ENCODE results near the gene OR2AG2. TPM values are rescaled to one million over a fixed set of nuclear protein-coding genes. Genes with fewer than 3 reads are reported as not detected.
"Not testable (repeated sequence)": the region's sequence is repeated elsewhere in the genome, so short reads cannot be mapped to it uniquely, and the experiment has no call there.

OR2AG2 gene, protein sequence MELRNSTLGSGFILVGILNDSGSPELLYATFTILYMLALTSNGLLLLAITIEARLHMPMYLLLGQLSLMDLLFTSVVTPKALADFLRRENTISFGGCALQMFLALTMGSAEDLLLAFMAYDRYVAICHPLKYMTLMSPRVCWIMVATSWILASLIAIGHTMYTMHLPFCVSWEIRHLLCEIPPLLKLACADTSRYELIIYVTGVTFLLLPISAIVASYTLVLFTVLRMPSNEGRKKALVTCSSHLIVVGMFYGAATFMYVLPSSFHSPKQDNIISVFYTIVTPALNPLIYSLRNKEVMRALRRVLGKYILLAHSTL
- not detected for total RNA-seq
- long read RNA-seq = 0 reads

GRCh38 chr11:6771926-6772893, at the start of gene OR2AG2:
OR2AG2 (minus strand) TSS chr11:6771976; CDS start chr11:6768957, 3,019 bp downstream.
- DNase-seq (no peak), ATAC-seq (ENCODE audit: poor library complexity) (no peak)
- intact Hi-C loops (cut with DNase I) = loop anchor here (10.0 kb wide), 1 partner anchor 57 kb away; no protein-coding TSS in a partner anchor

DNA sequence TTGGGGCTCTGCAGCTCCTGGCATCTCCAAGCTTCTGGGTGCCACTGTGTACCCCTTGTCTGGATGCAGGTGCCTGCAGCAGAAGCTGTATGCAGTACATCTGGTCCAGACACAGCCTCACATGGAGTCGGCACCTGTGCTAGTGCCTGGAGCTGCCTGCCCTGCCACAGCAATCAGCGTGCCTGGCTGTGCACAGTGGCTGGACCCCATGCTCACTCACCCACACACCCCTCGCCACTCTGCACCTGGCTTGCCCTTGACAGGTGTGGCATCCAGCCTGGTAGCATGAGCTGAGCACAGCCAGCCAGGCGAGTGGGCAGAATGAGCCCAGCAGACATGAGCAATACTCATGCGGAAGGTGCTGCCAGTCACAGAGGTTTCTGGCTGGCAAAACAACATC, 47.2 kb upstream of the OR2AG2 start:
- intact Hi-C loops (cut with DNase I) = no loop called here
- DNase-seq (no peak), ATAC-seq (ENCODE audit: poor library complexity) (no peak)

GRCh38 chr11:6817694-6818093, 45.9 kb upstream of the OR2AG2 start:
- intact Hi-C loops (cut with DNase I) = no loop called here
- ATAC-seq (ENCODE audit: poor library complexity) (no peak), DNase-seq (no peak)

- ATAC-seq (ENCODE audit: poor library complexity) (no peak), DNase-seq (no peak)
- intact Hi-C loops (cut with DNase I) = no loop called here
These were observed 41.9 kb upstream of the OR2AG2 start for GRCh38 chr11:6813656-6814055.

DNA sequence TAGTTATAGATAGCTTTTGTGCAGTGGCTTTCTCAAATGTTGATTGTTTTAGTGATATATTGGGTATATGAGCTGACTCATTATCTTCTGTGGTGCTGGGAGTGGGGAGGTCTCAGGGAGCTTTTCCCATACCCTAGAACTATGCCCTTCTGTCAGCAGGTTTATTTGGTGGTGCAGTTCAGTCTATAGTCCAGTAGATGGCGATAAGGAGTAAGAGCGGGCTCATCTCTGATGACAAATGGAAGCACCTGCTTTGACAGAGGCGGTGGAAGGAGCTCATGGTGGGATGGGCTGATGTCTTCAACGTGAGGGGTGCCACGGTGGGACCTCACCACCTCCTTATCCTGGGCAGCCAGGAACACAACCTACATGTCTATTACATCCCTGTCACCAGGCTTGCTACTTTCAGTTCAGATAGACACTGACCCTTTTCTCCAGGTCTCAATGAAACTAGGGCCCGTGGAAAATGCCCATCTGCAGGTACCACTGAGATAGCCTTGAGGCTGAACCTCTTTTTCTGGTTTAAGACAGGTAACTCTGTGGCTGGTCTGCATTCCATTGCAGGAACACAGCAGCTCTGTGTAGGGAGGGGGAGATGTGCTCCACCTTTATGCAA, 40.7 kb upstream of the OR2AG2 start:
- intact Hi-C loops (cut with DNase I) = no loop called here
- ATAC-seq (ENCODE audit: poor library complexity) (peak; percentile 46), DNase-seq (no peak)

GRCh38 chr11:6801075-6801474, 29.3 kb upstream of the OR2AG2 start:
- DNase-seq; intact Hi-C loops (cut with DNase I); ATAC-seq (ENCODE audit: poor library complexity): not testable (repeated sequence)

- intact Hi-C loops (cut with DNase I) = no loop called here
- DNase-seq (no peak), ATAC-seq (ENCODE audit: poor library complexity) (no peak)
These were observed 27.6 kb upstream of the OR2AG2 start, which contains the start of gene OR6A2 for GRCh38 chr11:6799402-6799801. OR6A2 (minus strand) TSS chr11:6799689; CDS start chr11:6795708, 3,981 bp downstream.

GRCh38 chr11:6794639-6795038, 22.9 kb upstream of the OR2AG2 start:
- no peak for DNase-seq
- intact Hi-C loops (cut with DNase I) = no loop called here
- no peak for ATAC-seq (ENCODE audit: poor library complexity)

- intact Hi-C loops (cut with DNase I) = no loop called here
- DNase-seq = no peak
- ATAC-seq (ENCODE audit: poor library complexity) = no peak
These were observed 18.8 kb upstream of the OR2AG2 start for GRCh38 chr11:6790546-6790945.

DNA sequence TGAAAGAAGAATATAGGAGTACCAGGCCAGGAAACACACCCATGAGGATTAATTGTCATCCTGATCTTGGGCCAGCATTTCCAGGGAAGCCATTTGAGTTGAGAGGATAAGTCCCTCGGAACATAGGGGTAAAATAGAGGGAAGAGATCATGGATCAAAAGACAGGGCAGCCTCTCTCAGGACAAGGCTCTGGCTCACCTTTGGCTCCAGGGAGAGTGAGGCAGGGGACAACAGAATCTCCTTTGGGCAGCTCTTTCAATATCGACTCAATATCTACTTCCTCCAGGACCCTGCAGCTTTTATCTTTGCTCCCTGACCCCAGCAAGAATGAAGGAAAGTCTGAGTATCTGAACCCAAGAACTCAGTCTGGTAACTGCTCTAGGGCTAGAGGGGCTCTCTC, 10.9 kb upstream of the OR2AG2 start, which contains the start of gene OR2AG1:
OR2AG1 (plus strand) TSS at position 301 of the 400 bp plus-strand sequence. CDS start 2,018 bp downstream, outside the sequence.
- intact Hi-C loops (cut with DNase I) = no loop called here
- DNase-seq (no peak), ATAC-seq (ENCODE audit: poor library complexity) (no peak)

GRCh38 chr11:6780829-6781228, 9.1 kb upstream of the OR2AG2 start:
- ATAC-seq (ENCODE audit: poor library complexity) = no peak
- intact Hi-C loops (cut with DNase I) = no loop called here
- no peak for DNase-seq

- no peak for DNase-seq
- ATAC-seq (ENCODE audit: poor library complexity) = no peak
- intact Hi-C loops (cut with DNase I) = loop anchor here (10.0 kb wide), 1 partner anchor 64 kb away; no protein-coding TSS in a partner anchor
These were observed 6.7 kb upstream of the OR2AG2 start for GRCh38 chr11:6778518-6778917.

DNA sequence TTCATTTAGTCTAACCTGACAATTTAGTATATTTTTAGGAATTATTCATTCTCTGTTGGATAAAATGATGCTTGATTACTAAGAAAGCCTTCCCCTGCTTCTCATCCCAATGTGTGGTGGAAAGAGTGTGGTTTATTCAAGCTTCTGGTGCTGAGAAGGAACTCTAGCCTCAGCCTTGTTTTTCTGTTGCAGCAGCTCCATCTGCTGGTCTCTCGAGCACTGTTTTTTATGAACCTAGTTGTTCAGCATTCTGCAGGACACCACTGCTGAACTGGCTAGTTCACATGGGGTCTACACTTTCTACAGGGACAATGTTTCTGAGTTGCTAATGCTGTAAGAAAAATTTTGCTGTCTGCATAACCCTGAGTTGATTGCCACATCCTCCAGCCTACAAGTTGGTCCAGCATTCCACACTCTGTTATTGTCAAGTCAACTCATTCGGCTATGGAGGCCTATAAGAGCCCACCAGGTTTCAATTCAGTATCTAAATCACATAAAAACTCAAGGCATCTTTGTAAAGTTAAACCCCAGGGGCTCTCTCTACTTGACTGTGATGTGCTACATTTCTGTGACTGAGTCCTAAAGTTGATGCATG, 14.3 kb downstream of the OR2AG2 start:
- intact Hi-C loops (cut with DNase I) = loop anchor here (10.0 kb wide), 1 partner anchor 53 kb away; no protein-coding TSS in a partner anchor
- DNase-seq = no peak
- ATAC-seq (ENCODE audit: poor library complexity) = peak; percentile 71

DNA sequence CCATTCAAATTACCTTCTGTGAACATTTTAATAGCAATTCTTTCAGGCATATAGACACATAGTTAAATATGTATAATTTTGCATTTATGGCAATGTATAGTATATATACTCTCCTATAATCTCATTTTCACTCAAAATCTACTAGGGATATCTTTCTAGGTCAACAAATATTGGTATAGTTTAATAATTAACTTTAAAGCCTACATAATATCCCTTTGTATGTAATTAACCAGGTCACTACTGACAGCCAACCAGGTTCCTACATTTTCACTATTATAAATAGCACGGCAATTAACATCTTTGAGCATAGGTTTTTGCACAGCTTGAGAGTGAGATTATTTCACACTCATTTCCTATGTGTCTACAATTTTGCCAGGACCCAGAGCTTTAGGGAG, 15.8 kb downstream of the OR2AG2 start:
- no peak for DNase-seq
- ATAC-seq (ENCODE audit: poor library complexity) = no peak
- intact Hi-C loops (cut with DNase I) = loop anchor here (10.0 kb wide), 1 partner anchor 51 kb away; no protein-coding TSS in a partner anchor

DNA sequence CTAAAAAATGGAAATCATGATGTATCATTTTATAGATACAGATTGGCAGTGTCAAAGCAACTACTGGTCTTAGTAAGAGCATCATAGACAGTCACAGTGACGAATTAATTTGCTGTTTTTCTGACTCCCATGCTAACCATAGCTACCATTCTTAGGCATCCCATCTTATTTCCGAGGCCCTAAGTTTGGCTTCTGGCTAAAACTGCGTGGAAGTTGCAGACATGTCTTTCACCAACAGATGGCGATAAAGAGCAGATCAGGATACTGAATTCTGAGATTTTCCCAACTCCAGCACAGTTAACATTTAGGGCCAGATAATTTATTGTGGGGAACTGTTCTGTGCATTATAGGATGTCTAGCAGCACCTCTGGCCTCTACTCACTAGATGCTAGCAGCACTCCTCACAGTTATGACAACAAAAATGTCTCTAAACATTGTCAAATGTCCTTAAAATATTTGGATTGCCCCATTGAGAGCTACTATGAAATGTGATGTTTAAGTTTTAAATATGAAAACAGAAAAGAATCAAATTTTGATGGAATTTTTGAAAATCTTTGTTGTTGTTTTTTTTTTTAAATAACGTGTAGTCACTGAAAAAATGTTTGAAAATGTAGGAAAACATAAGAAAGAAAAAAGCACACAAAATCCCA, 16.3 kb downstream of the OR2AG2 start:
- DNase-seq = no peak
- intact Hi-C loops (cut with DNase I) = loop anchor here (10.0 kb wide), 1 partner anchor 51 kb away; no protein-coding TSS in a partner anchor

GRCh38 chr11:6747097-6747668, 24.6 kb downstream of the OR2AG2 start:
- intact Hi-C loops (cut with DNase I) = no loop called here
- ATAC-seq (ENCODE audit: poor library complexity) = no peak
- no peak for DNase-seq

More for the DNA sequence above, 16.3 kb downstream of the OR2AG2 start:
- peak; percentile 49 for ATAC-seq (ENCODE audit: poor library complexity)

- DNase-seq (no peak), ATAC-seq (ENCODE audit: poor library complexity) (no peak)
- intact Hi-C loops (cut with DNase I) = no loop called here
These were observed 25.1 kb downstream of the OR2AG2 start for GRCh38 chr11:6746626-6747025.
